H1 (cell line): Measurements from ENCODE around the gene RAD51B. TPM values are rescaled to one million over a fixed set of nuclear protein-coding genes. Genes with fewer than 3 reads are reported as not detected.

Experiments used
- JUND ChIP-seq: IDR thresholded peaks from 2 replicates; pipeline ENCODE4 v1.6.1; 2011; ENCODE audit warnings: mild to moderate bottlenecking, improper control_type of control experiment, low read length
- SP1 ChIP-seq: IDR thresholded peaks from 2 replicates; pipeline ENCODE4 v1.6.1; 2011; ENCODE audit warnings: low read depth, low read length
- SRF ChIP-seq: IDR thresholded peaks from 2 replicates; pipeline ENCODE4 v1.6.1; 2011; ENCODE audit warnings: mild to moderate bottlenecking, low read depth, low read length, moderate library complexity
- TAF1 ChIP-seq: IDR thresholded peaks from 2 replicates; pipeline ENCODE4 v1.6.1; 2011; ENCODE audit warnings: mild to moderate bottlenecking, low read depth, low read length
- TEAD4 ChIP-seq: IDR thresholded peaks from 2 replicates; pipeline ENCODE4 v1.6.1; 2012; ENCODE audit warnings: low read depth, low read length, inconsistent platforms, mixed read lengths
- polyA plus RNA-seq, 7 experiments: library from polyadenylated mRNA; depleted of rRNA in 3 of 7; stranded (reverse) in 5 of 7; unstranded in 2 of 7; fragments of >200 nt in 5 of 7; fragments of 200-250 nt in 2 of 7; gene quantifications; 1 replicate in 5 of 7; 2 replicates in 1 of 7; 4 replicates in 1 of 7; pipeline versions ENCODE4 v1.2.1 to v1.2.3, GENCODE V29; 2011 to 2013; ENCODE audit warnings: missing spikeins in 2 of 7, mixed read lengths in 2 of 7
- total RNA-seq: library from RNA; stranded (reverse); fragmentation: NEBNext Ultra II Directional; extraction: Animal tissue kit (Norgen Biotek cat#: 25700); gene quantifications from 2 replicates; pipeline ENCODE4 v1.2.1, GENCODE V29; 2021
- TF ChIP-seq, protein P1 (sequence below): IDR thresholded peaks from 2 replicates; pipeline ENCODE4 v1.6.1; 2012; ENCODE audit warnings: inconsistent platforms
- TF ChIP-seq, protein P2 (sequence below): IDR thresholded peaks from 2 replicates; pipeline ENCODE4 v1.6.1; 2011; ENCODE audit warnings: low read depth, mild to moderate bottlenecking, low read length; ENCODE audit not compliant: insufficient read depth

Gene RAD51B
- total and polyA plus RNA-seq, 2 of the 8 experiments (the other 6 are each of a cell fraction or from before 2014, with no cell fraction given), result 3.9 to 14.9 TPM

DNA sequence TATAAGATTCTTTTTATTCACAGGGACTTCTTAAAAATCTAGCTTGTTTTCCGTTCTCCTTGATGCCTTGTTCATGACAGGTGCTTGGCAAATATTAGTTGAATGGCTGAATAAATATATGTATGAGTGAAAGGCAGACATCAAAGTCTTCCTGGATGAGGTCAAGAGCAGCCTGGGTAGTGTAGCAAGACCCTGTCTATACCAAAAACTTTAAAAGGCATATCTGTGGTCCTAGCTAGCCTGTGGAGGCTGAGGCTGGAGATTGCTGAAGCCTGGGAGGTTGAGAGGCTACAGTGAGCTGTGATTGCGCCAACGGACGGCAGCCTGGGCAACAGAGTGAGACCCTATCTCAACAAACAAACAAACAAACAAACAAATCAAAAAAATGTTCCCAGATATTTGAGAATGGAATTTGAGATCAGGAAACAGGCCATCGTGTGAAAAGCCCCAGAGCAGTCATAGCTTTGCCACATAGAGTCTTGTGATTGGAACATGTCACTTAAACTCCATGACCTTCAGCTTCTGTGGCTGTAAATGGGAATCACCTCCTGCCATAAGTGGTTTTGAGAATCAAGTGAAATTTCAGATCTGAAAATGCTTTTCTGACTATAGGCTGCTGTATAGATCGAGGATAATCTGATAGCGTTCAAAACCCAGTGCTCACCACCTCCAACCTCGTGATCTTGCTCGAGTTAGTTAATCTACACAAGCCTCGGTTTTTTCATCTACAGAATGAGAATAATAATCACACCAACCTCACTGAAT lies 908.9 kb downstream of the RAD51B start (continued):
- no peak for TF ChIP-seq SRF
- TF ChIP-seq TAF1, result no peak
- TF ChIP-seq, protein P1, sequence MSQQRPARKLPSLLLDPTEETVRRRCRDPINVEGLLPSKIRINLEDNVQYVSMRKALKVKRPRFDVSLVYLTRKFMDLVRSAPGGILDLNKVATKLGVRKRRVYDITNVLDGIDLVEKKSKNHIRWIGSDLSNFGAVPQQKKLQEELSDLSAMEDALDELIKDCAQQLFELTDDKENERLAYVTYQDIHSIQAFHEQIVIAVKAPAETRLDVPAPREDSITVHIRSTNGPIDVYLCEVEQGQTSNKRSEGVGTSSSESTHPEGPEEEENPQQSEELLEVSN, result no peak
- no peak for TF ChIP-seq SP1
- no peak for TF ChIP-seq JUND
- TF ChIP-seq, protein P2, sequence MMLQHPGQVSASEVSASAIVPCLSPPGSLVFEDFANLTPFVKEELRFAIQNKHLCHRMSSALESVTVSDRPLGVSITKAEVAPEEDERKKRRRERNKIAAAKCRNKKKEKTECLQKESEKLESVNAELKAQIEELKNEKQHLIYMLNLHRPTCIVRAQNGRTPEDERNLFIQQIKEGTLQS, result no peak
- TF ChIP-seq TEAD4, result no peak
